HepG2 (cell line): ENCODE results near the gene PHACTR1. TPM values are rescaled to one million over a fixed set of nuclear protein-coding genes. Genes with fewer than 3 reads are reported as not detected.

Experiments
- ATAC-seq: fragments of 200-7000 bp; cut with Tn5 transposase; 3 replicates; pipeline ENCODE4 v1.9.1; 2020; ENCODE audit warnings: mild to moderate bottlenecking, moderate library complexity
- BruUV-seq: library from RNA; stranded (reverse); fragments of 400-500 nt; replicated peaks from 2 replicates; lab custom pipeline; 2021; lab: Mats Ljungman, UMichigan
- CTCF ChIA-PET: fragments of 300-600 bp; formaldehyde crosslinking; extraction: SDS; loops from one replicate; lab custom pipeline; 2021; ENCODE audit warnings: low total read pairs, inconsistent platforms, low intra/inter-chr PET ratio; lab: Yijun Ruan, JAX
- POLR2A ChIA-PET: fragments of 350-600 bp; sonication (Branson Sonifier 250); formaldehyde crosslinking; loops from one replicate; lab custom pipeline; 2020; ENCODE audit warnings: antibody characterized with exemption, inconsistent platforms; lab: Yijun Ruan, JAX
- DNase-seq: peaks from one replicate; pipeline ENCODE4 v3.0.0-alpha.2; 2015; ENCODE audit warnings: low spot score
- FAIRE-seq: peaks from 3 replicates; lab custom pipeline; 2011; peaks lifted over from hg19 to GRCh38; lab: Jason Lieb, UNC
- H2AFZ ChIP-seq: one replicate; pipeline ENCODE4 v1.6.1; 2011; ENCODE audit warnings: low read length, inconsistent platforms
- H3K27ac ChIP-seq: fragments of 300-600 bp; 3 replicates; pipeline ENCODE4 v1.8.0; 2011; ENCODE audit warnings: mixed run types, mild to moderate bottlenecking, mixed read lengths, low read length, inconsistent platforms; ENCODE audit not compliant: insufficient read depth; ENCODE audit errors: extremely low read length
- H3K27me3 ChIP-seq, 2 experiments: fragments of 200-600 bp in 1 of 2; 2 replicates in 1 of 2; 3 replicates in 1 of 2; pipeline versions ENCODE4 v1.6.0 to v1.8.0; 2011; ENCODE audit warnings: low read length in 2 of 2, mild to moderate bottlenecking in 2 of 2, moderate library complexity in 2 of 2, inconsistent platforms in 1 of 2; ENCODE audit not compliant: insufficient read depth in 2 of 2, control insufficient read depth in 1 of 2
- H3K36me3 ChIP-seq, 2 experiments: fragments of 200-600 bp in 1 of 2; replicated peaks in 1 of 2; 2 replicates in 1 of 2; 3 replicates in 1 of 2; pipeline versions ENCODE4 v1.5.1 to v1.8.0; 2011; ENCODE audit warnings: low read length in 2 of 2, inconsistent platforms in 1 of 2; ENCODE audit not compliant: insufficient read depth in 2 of 2, control insufficient read depth in 1 of 2
- H3K4me1 ChIP-seq: 2 replicates; pipeline ENCODE4 v1.5.1; 2012; ENCODE audit warnings: low read length, inconsistent platforms; ENCODE audit not compliant: insufficient read depth
- H3K4me2 ChIP-seq: 2 replicates; pipeline ENCODE4 v1.6.0; 2011; ENCODE audit warnings: low read depth, low read length, inconsistent platforms
- H3K4me3 ChIP-seq, 3 experiments: fragments of 200-600 bp in 1 of 3; sonication (generic), shearing (Covaris generic) in 1 of 3; replicated peaks in 1 of 3; 2 replicates each; pipeline ENCODE4 v1.5.1; 2011 to 2016; ENCODE audit warnings: low read length in 3 of 3, inconsistent platforms in 2 of 3, low read depth in 2 of 3, mild to moderate bottlenecking in 2 of 3, control low read depth in 1 of 3, mixed read lengths in 1 of 3; ENCODE audit not compliant: insufficient read depth in 1 of 3
- H3K79me2 ChIP-seq: one replicate; pipeline ENCODE4 v1.6.1; 2011; ENCODE audit warnings: low read length, inconsistent platforms; ENCODE audit not compliant: insufficient read depth
- H3K9ac ChIP-seq: 2 replicates; pipeline ENCODE4 v1.6.0; 2011; ENCODE audit warnings: mild to moderate bottlenecking, low read depth, low read length, inconsistent platforms; ENCODE audit not compliant: insufficient read depth
- H3K9me3 ChIP-seq: 2 replicates; pipeline ENCODE4 v1.5.1; 2012; ENCODE audit warnings: mild to moderate bottlenecking, low read length
- H4K20me1 ChIP-seq: 2 replicates; pipeline ENCODE4 v1.6.0; 2011; ENCODE audit warnings: inconsistent platforms, mild to moderate bottlenecking, low read length, moderate library complexity; ENCODE audit not compliant: insufficient read depth
- HNRNPK ChIP-seq: fragments of 200-400 bp; formaldehyde crosslinking; IDR thresholded peaks from 2 replicates; pipeline ENCODE4 v1.6.1; 2018; ENCODE audit warnings: low read length, low read depth, moderate library complexity, mild to moderate bottlenecking; ENCODE audit not compliant: poor library complexity, severe bottlenecking
- ISX ChIP-seq: sonication (generic); formaldehyde crosslinking; conservative IDR thresholded peaks from 2 replicates; pipeline ENCODE4 v1.5.0; 2020; ENCODE audit warnings: missing genetic modification reagents
- SRSF9 ChIP-seq: fragments of 200-400 bp; formaldehyde crosslinking; IDR thresholded peaks from 2 replicates; pipeline ENCODE4 v1.6.1; 2018; ENCODE audit warnings: borderline replicate concordance, mild to moderate bottlenecking, low read depth, low read length; ENCODE audit not compliant: insufficient read depth, poor library complexity, severe bottlenecking
- YEATS4 ChIP-seq: sonication (generic); formaldehyde crosslinking; IDR thresholded peaks from 2 replicates; pipeline ENCODE4 v1.4.0; 2020; ENCODE audit warnings: missing genetic modification reagents, borderline replicate concordance
- ZBTB49 ChIP-seq: sonication (generic); formaldehyde crosslinking; IDR thresholded peaks from 2 replicates; pipeline ENCODE4 v1.4.0; 2020; ENCODE audit warnings: missing genetic modification reagents, borderline replicate concordance
- ZNF280D ChIP-seq: sonication (generic); formaldehyde crosslinking; IDR thresholded peaks from 2 replicates; pipeline ENCODE4 v1.5.1; 2020; ENCODE audit warnings: mild to moderate bottlenecking, missing genetic modification reagents
- ZNF652 ChIP-seq: IDR thresholded peaks from 2 replicates; pipeline ENCODE4 v1.6.1; 2016; ENCODE audit warnings: low read depth, borderline replicate concordance
- WGBS: methylation state at CpG from one replicate; pipeline ENCODE4 v1.1.6; 2017; ENCODE audit warnings: low lambda C conversion rate; 5-methylcytosine and 5-hydroxymethylcytosine counted together
- in situ Hi-C: cut with HindIII; loops from 2 replicates; pipeline ENCODE4 v1.10.0; 2017; ENCODE audit warnings: low pct_unique_long_range_greater_than_20kb; ENCODE audit not compliant: extremely low pct_ligation_motif_present
- intact Hi-C: fragments of 100-400 bp; cut with micrococcal nuclease; formaldehyde crosslinking; loops from one replicate; pipeline ENCODE4 v1.10.0; 2022; ENCODE audit not compliant: unreplicated experiment
- polyA plus RNA-seq, 8 experiments: library from polyadenylated mRNA; depleted of rRNA in 3 of 8; stranded (reverse) in 7 of 8; unstranded in 1 of 8; fragments of >200 nt; fragmentation: Illumina TruSeq in 4 of 8; extraction: Trizol in 4 of 8; gene quantifications; 2 replicates each; pipeline versions ENCODE4 v1.2.1 to v1.2.3, GENCODE V29; 2011 to 2016; ENCODE audit warnings: low read depth in 4 of 8, missing spikeins in 1 of 8, mixed read lengths in 1 of 8; ENCODE audit not compliant: insufficient read depth in 1 of 8
- total RNA-seq, 5 experiments: library from RNA; depleted of rRNA; stranded (reverse); fragments of >200 nt; fragmentation: Illumina TruSeq; extraction: Trizol; gene quantifications; 2 replicates each; pipeline ENCODE4 v1.2.3, GENCODE V29; 2016; ENCODE audit warnings: low read depth in 1 of 5
- TF ChIP-seq, protein P1 (sequence below): sonication (generic); formaldehyde crosslinking; IDR thresholded peaks from 2 replicates; pipeline ENCODE4 v1.4.0; 2020; ENCODE audit warnings: mild to moderate bottlenecking, missing genetic modification reagents

The PHACTR1 gene
- total and polyA plus RNA-seq, 2 of the 13 experiments (the other 11 are each of a cell fraction or from before 2014, with no cell fraction given) = 0.09 TPM; not detected in 1

DNA sequence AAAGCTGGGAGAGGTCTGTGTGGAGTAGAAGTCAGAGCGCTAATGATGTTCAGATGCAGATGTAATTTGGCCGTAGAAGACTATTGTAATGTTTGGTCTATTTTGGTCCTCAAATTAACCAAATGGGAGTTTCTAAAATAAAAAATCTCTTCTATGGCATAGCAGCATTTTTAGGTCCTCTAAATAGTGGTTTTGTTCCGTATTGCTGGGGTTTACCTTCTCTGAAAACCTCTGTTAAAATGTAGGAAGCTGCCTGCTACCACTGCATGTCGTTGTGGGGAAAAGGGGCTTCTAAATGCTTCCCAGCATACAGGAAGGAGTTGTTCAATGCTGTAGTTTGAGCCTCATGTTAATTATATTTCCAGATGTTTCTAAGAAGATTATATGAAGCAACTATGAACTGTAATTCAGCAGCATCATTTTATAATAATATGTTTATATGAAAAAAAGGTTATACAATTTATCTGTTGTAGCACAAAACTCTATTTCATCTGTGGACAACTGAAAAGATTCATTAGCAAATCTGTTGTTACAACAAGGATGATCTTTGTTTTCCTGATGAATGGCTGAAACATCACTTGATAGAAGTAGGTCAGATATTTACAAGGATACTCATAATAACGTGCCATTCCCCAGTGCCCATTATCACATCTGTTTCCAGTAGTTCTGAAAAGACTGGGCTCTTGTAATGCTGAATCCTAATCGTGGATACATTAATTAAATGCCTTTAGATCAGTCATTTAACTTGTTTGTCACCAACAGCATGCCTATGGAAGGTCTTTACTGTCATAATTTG is 355.2 kb downstream of the PHACTR1 start:
- no peak overlapping the region for H3K27ac ChIP-seq
- CTCF ChIA-PET = no interaction called here
- H3K4me2 ChIP-seq = no peak overlapping the region
- no peak overlapping the region for H2AFZ ChIP-seq
- H3K27me3 ChIP-seq = no peaks in the 10 kb centered on the region
- TF ChIP-seq YEATS4 (CRISPR knock-in tag) (no peak), ZNF652 (CRISPR knock-in tag) (no peak), SRSF9 (no peak), HNRNPK (no peak)
- TF ChIP-seq, all 625 proteins: peak for 0
- POLR2A ChIA-PET = no interaction called here
- 19% methylated on average over 6 of the region's 6 CpGs for WGBS
- Histone ChIP-seq H3K4me1 (no peaks in the 10 kb centered on the region), H3K79me2 (no peaks in the 10 kb centered on the region), H3K9me3 (no peaks in the 10 kb centered on the region), H4K20me1 (no peaks in the 10 kb centered on the region), H3K36me3 (no peaks in the 10 kb centered on the region), H3K9ac (no peak overlapping the region), H3K4me3 (no peak overlapping the region)
- ATAC-seq = no peak
- FAIRE-seq = no peak
- in situ Hi-C loops = no loop called here
- intact Hi-C loops = no loop called here
- BruUV-seq = no TSS peak
- DNase-seq = no peak

GRCh38 chr6:13072686-13073347 is 356.2 kb downstream of the PHACTR1 start:
- Histone ChIP-seq H3K4me1 (no peaks in the 10 kb centered on the region), H3K79me2 (no peaks in the 10 kb centered on the region), H3K4me3 (no peak overlapping the region), H2AFZ (no peak overlapping the region), H4K20me1 (no peaks in the 10 kb centered on the region), H3K27ac (no peak overlapping the region), H3K36me3 (no peaks in the 10 kb centered on the region), H3K27me3 (no peaks in the 10 kb centered on the region), H3K9ac (no peak overlapping the region), H3K9me3 (no peaks in the 10 kb centered on the region), H3K4me2 (no peak overlapping the region)
- ChIA-PET POLR2A (no interaction called here), CTCF (no interaction called here)
- in situ Hi-C loops = no loop called here
- WGBS = 15% methylated on average over 5 of the region's 5 CpGs
- FAIRE-seq = no peak
- ATAC-seq = no peak
- intact Hi-C loops = no loop called here
- no peak for DNase-seq
- no TSS peak for BruUV-seq
- no peak for TF ChIP-seq ZBTB49 (CRISPR knock-in tag)
- TF ChIP-seq ZNF280D (CRISPR knock-in tag) = no peak
- no peak for TF ChIP-seq ISX
- TF ChIP-seq, protein P1, sequence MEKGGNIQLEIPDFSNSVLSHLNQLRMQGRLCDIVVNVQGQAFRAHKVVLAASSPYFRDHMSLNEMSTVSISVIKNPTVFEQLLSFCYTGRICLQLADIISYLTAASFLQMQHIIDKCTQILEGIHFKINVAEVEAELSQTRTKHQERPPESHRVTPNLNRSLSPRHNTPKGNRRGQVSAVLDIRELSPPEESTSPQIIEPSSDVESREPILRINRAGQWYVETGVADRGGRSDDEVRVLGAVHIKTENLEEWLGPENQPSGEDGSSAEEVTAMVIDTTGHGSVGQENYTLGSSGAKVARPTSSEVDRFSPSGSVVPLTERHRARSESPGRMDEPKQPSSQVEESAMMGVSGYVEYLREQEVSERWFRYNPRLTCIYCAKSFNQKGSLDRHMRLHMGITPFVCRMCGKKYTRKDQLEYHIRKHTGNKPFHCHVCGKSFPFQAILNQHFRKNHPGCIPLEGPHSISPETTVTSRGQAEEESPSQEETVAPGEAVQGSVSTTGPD (CRISPR knock-in tag) = no peak
